GM19467 (cell line): ENCODE results near the gene PLOD2.

Source experiments
- ATAC-seq: cut with Tn5 transposase; IDR thresholded peaks from one replicate; pipeline ENCODE4 v1.9.1; 2021; ENCODE audit warnings: mild to moderate bottlenecking, moderate library complexity; ENCODE audit not compliant: unreplicated experiment

Gene PLOD2

GRCh38 chr3:146166826-146167225 is 5.8 kb upstream of the PLOD2 start:
- ATAC-seq, result no peak

GRCh38 chr3:146166415-146166821 is 5.4 kb upstream of the PLOD2 start:
- ATAC-seq, result no peak

GRCh38 chr3:146165877-146166276 is 4.9 kb upstream of the PLOD2 start:
- no peak for ATAC-seq

GRCh38 chr3:146164971-146165769 is 4.2 kb upstream of the PLOD2 start:
- ATAC-seq, result no peak

- ATAC-seq, result no peak
Observed at GRCh38 chr3:146164506-146164905, 3.5 kb upstream of the PLOD2 start.

- ATAC-seq, result no peak
Observed at GRCh38 chr3:146164071-146164470, 3.1 kb upstream of the PLOD2 start.

- no peak for ATAC-seq
Observed at GRCh38 chr3:146163584-146163983, 2.6 kb upstream of the PLOD2 start.

GRCh38 chr3:146162561-146162960 is 1.6 kb upstream of the PLOD2 start:
- no peak for ATAC-seq

GRCh38 chr3:146161663-146162002 is 649 bp upstream of the PLOD2 start:
- no peak for ATAC-seq

- peak; percentile 23 for ATAC-seq
Observed at GRCh38 chr3:146160321-146160963, 542 bp downstream of the PLOD2 start.

GRCh38 chr3:146159616-146160320 is 1.2 kb downstream of the PLOD2 start:
- ATAC-seq, result no peak

GRCh38 chr3:146159037-146159436 is 1.9 kb downstream of the PLOD2 start:
- ATAC-seq, result no peak

- no peak for ATAC-seq
Observed at GRCh38 chr3:146157325-146158060, 3.5 kb downstream of the PLOD2 start.

- ATAC-seq, result no peak
Observed at GRCh38 chr3:146156666-146157314, 4.2 kb downstream of the PLOD2 start.

- no peak for ATAC-seq
Observed at GRCh38 chr3:146156095-146156494, 4.9 kb downstream of the PLOD2 start.

GRCh38 chr3:146154995-146155394 is 6.0 kb downstream of the PLOD2 start:
- ATAC-seq, result no peak

GRCh38 chr3:146154316-146154715 is 6.7 kb downstream of the PLOD2 start:
- ATAC-seq, result no peak

GRCh38 chr3:146153429-146153828 is 7.6 kb downstream of the PLOD2 start:
- ATAC-seq, result no peak

- ATAC-seq, result no peak
Observed at GRCh38 chr3:146152834-146153233, 8.2 kb downstream of the PLOD2 start.

GRCh38 chr3:146148468-146148931 is 12.5 kb downstream of the PLOD2 start:
- ATAC-seq, result no peak

GRCh38 chr3:146145642-146146041 is 15.3 kb downstream of the PLOD2 start:
- ATAC-seq, result no peak
